GM23248 (cell line): ENCODE measurements around the gene ATP9A. TPM values are rescaled to one million over a fixed set of nuclear protein-coding genes. Genes with fewer than 3 reads are reported as not detected.

ENCODE experiments used
- DNase-seq: peaks from one replicate; pipeline ENCODE4 v3.0.0-alpha.2; 2015
- H2AFZ ChIP-seq: fragments of 200-600 bp; sonication (generic); 2 replicates; pipeline ENCODE4 v1.6.1; 2016; ENCODE audit warnings: antibody characterized with exemption
- H3F3A ChIP-seq: fragments of 200-600 bp; sonication (generic); 2 replicates; pipeline ENCODE4 v1.6.1; 2016; ENCODE audit warnings: mild to moderate bottlenecking, antibody characterized with exemption, mixed run types; ENCODE audit not compliant: insufficient read depth
- H3K27ac ChIP-seq: fragments of 200-600 bp; sonication (generic); 2 replicates; pipeline ENCODE4 v1.5.1; 2016; ENCODE audit warnings: mild to moderate bottlenecking
- H3K27me3 ChIP-seq: fragments of 200-600 bp; sonication (generic); replicated peaks from 2 replicates; pipeline ENCODE4 v1.6.1; 2016; ENCODE audit warnings: mild to moderate bottlenecking; ENCODE audit not compliant: insufficient read depth
- H3K36me3 ChIP-seq: fragments of 200-600 bp; sonication (generic); 2 replicates; pipeline ENCODE4 v1.6.1; 2016; ENCODE audit warnings: low read depth, mild to moderate bottlenecking
- H3K4me1 ChIP-seq: fragments of 200-600 bp; sonication (generic); 2 replicates; pipeline ENCODE4 v1.6.1; 2016; ENCODE audit warnings: mild to moderate bottlenecking; ENCODE audit not compliant: insufficient read depth
- H3K4me2 ChIP-seq: fragments of 200-600 bp; sonication (generic); one replicate; pipeline ENCODE4 v1.6.1; 2016; ENCODE audit warnings: mild to moderate bottlenecking; ENCODE audit not compliant: unreplicated experiment
- H3K4me3 ChIP-seq: fragments of 200-600 bp; sonication (generic); 2 replicates; pipeline ENCODE4 v1.5.1; 2016; ENCODE audit warnings: mild to moderate bottlenecking
- H3K79me2 ChIP-seq: fragments of 200-600 bp; sonication (generic); 2 replicates; pipeline ENCODE4 v1.6.1; 2016; ENCODE audit warnings: mild to moderate bottlenecking; ENCODE audit not compliant: insufficient read depth
- H3K9ac ChIP-seq: fragments of 200-600 bp; sonication (generic); 2 replicates; pipeline ENCODE4 v1.6.1; 2016; ENCODE audit warnings: mild to moderate bottlenecking
- H3K9me2 ChIP-seq: fragments of 200-600 bp; sonication (generic); 2 replicates; pipeline ENCODE4 v1.6.1; 2016; ENCODE audit warnings: mixed run types, mild to moderate bottlenecking, moderate library complexity; ENCODE audit not compliant: insufficient read depth
- H3K9me3 ChIP-seq: fragments of 200-600 bp; sonication (generic); one replicate; pipeline ENCODE4 v1.6.1; 2017; ENCODE audit warnings: low read depth
- H4K20me1 ChIP-seq: fragments of 200-600 bp; sonication (generic); 2 replicates; pipeline ENCODE4 v1.6.0; 2016; ENCODE audit not compliant: insufficient read depth
- EZH2 ChIP-seq: fragments of 200-600 bp; sonication (generic); IDR thresholded peaks from 2 replicates; pipeline ENCODE4 v1.6.1; 2018; ENCODE audit warnings: antibody characterized with exemption, mild to moderate bottlenecking; ENCODE audit not compliant: insufficient read depth, poor library complexity, severe bottlenecking
- EZH2phosphoT487 ChIP-seq: fragments of 200-600 bp; sonication (generic); IDR thresholded peaks from 2 replicates; pipeline ENCODE4 v1.6.1; 2018; ENCODE audit warnings: antibody characterized with exemption, moderate library complexity, mild to moderate bottlenecking, low read depth; ENCODE audit not compliant: insufficient read depth
- WGBS, 2 experiments: methylation state at CpG; one replicate each; pipeline ENCODE4 v1.1.6; 2015 to 2017; ENCODE audit warnings: low lambda C conversion rate in 2 of 2, low coverage in 1 of 2; ENCODE audit errors: missing lambda C conversion rate in 2 of 2; 5-methylcytosine and 5-hydroxymethylcytosine counted together
- in situ Hi-C: fragments of 300-500 bp; cut with MboI; formaldehyde crosslinking; loops from 2 replicates; pipeline ENCODE4 v1.15.0; 2020
- polyA plus RNA-seq: library from polyadenylated mRNA; unstranded; fragments of >200 nt; fragmentation: Nextera tagmentation; extraction: Ambion mirVana; gene quantifications from 2 replicates; pipeline ENCODE4 v1.2.1, GENCODE V29; 2016
- total RNA-seq: library from RNA; depleted of rRNA; stranded (reverse); fragments of >200 nt; shearing (Covaris generic); gene quantifications from 2 replicates; pipeline ENCODE4 v1.2.3, GENCODE V29; 2014

The ATP9A gene
- total and polyA plus RNA-seq, 2 experiments from 2014 or later: 6.9 to 15.9 TPM

- Histone ChIP-seq H3K9me3 (no peaks in the 10 kb centered on the region), H3K4me1 (peaks cover 26% of the 10 kb centered on the region), H3F3A (peaks cover 15% of the 10 kb centered on the region), H4K20me1 (no peaks in the 10 kb centered on the region), H3K9ac (no peak overlapping the region), H3K27ac (no peak overlapping the region), H3K36me3 (no peaks in the 10 kb centered on the region), H3K27me3 (no peaks in the 10 kb centered on the region; the same call in 1 of the 2 replicates), H3K9me2 (no peaks in the 10 kb centered on the region), H3K79me2 (no peaks in the 10 kb centered on the region), H3K4me3 (no peak overlapping the region), H3K4me2 (no peak overlapping the region), H2AFZ (no peak overlapping the region)
- TF ChIP-seq EZH2 (no peak), EZH2phosphoT487 (no peak)
- WGBS, 2 experiments: 94 to 100% methylated on average over 1 of the region's 1 CpG
- in situ Hi-C loops: no loop called here
- no peak for DNase-seq
Observed at GRCh38 chr20:51560042-51560441, 208.1 kb downstream of the ATP9A start.

GRCh38 chr20:51554538-51555165 lies 213.5 kb downstream of the ATP9A start:
- H3K79me2 ChIP-seq: no peaks in the 10 kb centered on the region
- no peaks in the 10 kb centered on the region; the same call in 1 of the 2 replicates for H3K27me3 ChIP-seq
- peaks cover 7% of the 10 kb centered on the region for H3F3A ChIP-seq
- in situ Hi-C loops: no loop called here
- peaks cover 7% of the 10 kb centered on the region for H3K4me1 ChIP-seq
- H3K9ac ChIP-seq: peak overlapping the region; percentile 57
- H3K36me3 ChIP-seq: no peaks in the 10 kb centered on the region
- no peaks in the 10 kb centered on the region for H3K9me3 ChIP-seq
- WGBS, 2 experiments: 36 to 40% methylated on average over 11 of the region's 11 CpGs
- H4K20me1 ChIP-seq: no peaks in the 10 kb centered on the region
- H3K4me3 ChIP-seq: no peak overlapping the region
- H3K9me2 ChIP-seq: no peaks in the 10 kb centered on the region
- H3K27ac ChIP-seq: peak overlapping the region; percentile 65
- no peak overlapping the region for H2AFZ ChIP-seq
- TF ChIP-seq EZH2phosphoT487: no peak
- no peak for TF ChIP-seq EZH2
- peak overlapping the region; percentile 67 for H3K4me2 ChIP-seq
- DNase-seq: peak; percentile 90

- H3K36me3 ChIP-seq: no peaks in the 10 kb centered on the region
- H4K20me1 ChIP-seq: no peaks in the 10 kb centered on the region
- in situ Hi-C loops: no loop called here
- H3K4me3 ChIP-seq: no peak overlapping the region
- H3K4me2 ChIP-seq: peak overlapping the region; percentile 67
- DNase-seq: peak; percentile 73
- H3K4me1 ChIP-seq: peaks cover 7% of the 10 kb centered on the region
- H2AFZ ChIP-seq: no peak overlapping the region
- WGBS, 2 experiments: 50 to 56% methylated on average over 8 of the region's 8 CpGs
- no peaks in the 10 kb centered on the region for H3K9me3 ChIP-seq
- H3K27ac ChIP-seq: peak overlapping the region; percentile 65
- H3K27me3 ChIP-seq: no peaks in the 10 kb centered on the region
- TF ChIP-seq EZH2phosphoT487 (no peak), EZH2 (no peak)
- H3K9me2 ChIP-seq: no peaks in the 10 kb centered on the region
- H3F3A ChIP-seq: peaks cover 7% of the 10 kb centered on the region
- no peaks in the 10 kb centered on the region for H3K79me2 ChIP-seq
- peak overlapping the region; percentile 57 for H3K9ac ChIP-seq
Observed at GRCh38 chr20:51553897-51554486, 214.2 kb downstream of the ATP9A start.

GRCh38 chr20:51551186-51551585 lies 217.0 kb downstream of the ATP9A start:
- H3K9me3 ChIP-seq: no peaks in the 10 kb centered on the region
- no peaks in the 10 kb centered on the region for H3K9me2 ChIP-seq
- 96 to 97% methylated on average over 3 of the region's 3 CpGs for WGBS, 2 experiments
- DNase-seq: no peak
- no peak for TF ChIP-seq EZH2
- no peak for TF ChIP-seq EZH2phosphoT487
- no peak overlapping the region for H3K27ac ChIP-seq
- in situ Hi-C loops: no loop called here
- no peaks in the 10 kb centered on the region for H3K79me2 ChIP-seq
- H3K9ac ChIP-seq: no peak overlapping the region
- H2AFZ ChIP-seq: no peak overlapping the region
- no peak overlapping the region for H3K4me2 ChIP-seq
- no peaks in the 10 kb centered on the region for H4K20me1 ChIP-seq
- no peaks in the 10 kb centered on the region for H3K36me3 ChIP-seq
- no peak overlapping the region for H3K4me3 ChIP-seq
- no peaks in the 10 kb centered on the region for H3K27me3 ChIP-seq
- peaks cover 7% of the 10 kb centered on the region for H3K4me1 ChIP-seq
- peaks cover 7% of the 10 kb centered on the region for H3F3A ChIP-seq
